Measurements from ENCODE around the gene MACROH2A2. TPM values are rescaled to one million over a fixed set of nuclear protein-coding genes. Genes with fewer than 3 reads are reported as not detected.

MACROH2A2 gene
- total RNA-seq, 1 donor from 2014 or later: 17.9 TPM

- H3K27ac ChIP-seq (replicated peaks): no peak overlapping the region
- no peak for DNase-seq
- intact Hi-C loops (cut with micrococcal nuclease): no loop called here
- H3K9me3 ChIP-seq (replicated peaks): no peaks in the 10 kb centered on the region
- peaks cover 43% of the 10 kb centered on the region for H3K36me3 ChIP-seq
- H3K4me1 ChIP-seq: peaks cover 8% of the 10 kb centered on the region
- H3K4me3 ChIP-seq: no peak overlapping the region
- no peaks in the 10 kb centered on the region for H3K27me3 ChIP-seq (ENCODE audit: low read depth)
- TF ChIP-seq, protein P1, sequence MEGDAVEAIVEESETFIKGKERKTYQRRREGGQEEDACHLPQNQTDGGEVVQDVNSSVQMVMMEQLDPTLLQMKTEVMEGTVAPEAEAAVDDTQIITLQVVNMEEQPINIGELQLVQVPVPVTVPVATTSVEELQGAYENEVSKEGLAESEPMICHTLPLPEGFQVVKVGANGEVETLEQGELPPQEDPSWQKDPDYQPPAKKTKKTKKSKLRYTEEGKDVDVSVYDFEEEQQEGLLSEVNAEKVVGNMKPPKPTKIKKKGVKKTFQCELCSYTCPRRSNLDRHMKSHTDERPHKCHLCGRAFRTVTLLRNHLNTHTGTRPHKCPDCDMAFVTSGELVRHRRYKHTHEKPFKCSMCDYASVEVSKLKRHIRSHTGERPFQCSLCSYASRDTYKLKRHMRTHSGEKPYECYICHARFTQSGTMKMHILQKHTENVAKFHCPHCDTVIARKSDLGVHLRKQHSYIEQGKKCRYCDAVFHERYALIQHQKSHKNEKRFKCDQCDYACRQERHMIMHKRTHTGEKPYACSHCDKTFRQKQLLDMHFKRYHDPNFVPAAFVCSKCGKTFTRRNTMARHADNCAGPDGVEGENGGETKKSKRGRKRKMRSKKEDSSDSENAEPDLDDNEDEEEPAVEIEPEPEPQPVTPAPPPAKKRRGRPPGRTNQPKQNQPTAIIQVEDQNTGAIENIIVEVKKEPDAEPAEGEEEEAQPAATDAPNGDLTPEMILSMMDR (IDR thresholded peaks at IDR 0.05; ENCODE audit: borderline replicate concordance): no peak
Measured at GRCh38 chr10:70123817-70124216, 71.2 kb downstream of the MACROH2A2 start.

DNA sequence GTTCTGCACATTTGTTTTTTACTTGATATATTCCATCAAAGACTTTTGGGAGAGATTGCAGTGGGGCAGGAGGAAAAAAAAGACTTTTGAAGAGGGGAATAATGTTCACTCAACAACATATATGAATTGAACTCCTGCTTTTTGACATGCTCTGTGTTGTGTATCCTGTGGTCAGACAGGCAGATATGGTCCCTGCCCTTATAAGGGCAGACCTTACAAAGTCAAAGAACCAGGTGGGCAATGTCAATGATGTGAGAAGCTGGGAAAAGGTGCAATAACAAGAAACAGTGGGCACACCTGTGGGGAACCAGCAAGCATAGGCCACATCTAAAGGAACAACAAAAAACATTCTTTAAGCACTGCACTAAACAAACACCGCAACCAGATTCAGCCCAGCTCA, 71.8 kb downstream of the MACROH2A2 start:
- Histone ChIP-seq H3K4me1 (peaks cover 7% of the 10 kb centered on the region), H3K4me3 (no peak overlapping the region), H3K27me3 (ENCODE audit: low read depth) (no peaks in the 10 kb centered on the region), H3K36me3 (peaks cover 37% of the 10 kb centered on the region), H3K27ac (replicated peaks) (no peak overlapping the region), H3K9me3 (replicated peaks) (no peaks in the 10 kb centered on the region)
- TF ChIP-seq, protein P1 (IDR thresholded peaks at IDR 0.05; ENCODE audit: borderline replicate concordance): no peak
- intact Hi-C loops (cut with micrococcal nuclease): no loop called here
- no peak for DNase-seq

- TF ChIP-seq, protein P1 (IDR thresholded peaks at IDR 0.05; ENCODE audit: borderline replicate concordance): no peak
- no peak overlapping the region for H3K4me3 ChIP-seq
- DNase-seq: no peak
- H3K36me3 ChIP-seq: peaks cover 34% of the 10 kb centered on the region
- intact Hi-C loops (cut with micrococcal nuclease): no loop called here
- H3K4me1 ChIP-seq: peaks cover 2% of the 10 kb centered on the region
- no peak overlapping the region for H3K27ac ChIP-seq (replicated peaks)
- no peaks in the 10 kb centered on the region for H3K9me3 ChIP-seq (replicated peaks)
- no peaks in the 10 kb centered on the region for H3K27me3 ChIP-seq (ENCODE audit: low read depth)
Measured at GRCh38 chr10:70124918-70125317, 72.3 kb downstream of the MACROH2A2 start.

DNA sequence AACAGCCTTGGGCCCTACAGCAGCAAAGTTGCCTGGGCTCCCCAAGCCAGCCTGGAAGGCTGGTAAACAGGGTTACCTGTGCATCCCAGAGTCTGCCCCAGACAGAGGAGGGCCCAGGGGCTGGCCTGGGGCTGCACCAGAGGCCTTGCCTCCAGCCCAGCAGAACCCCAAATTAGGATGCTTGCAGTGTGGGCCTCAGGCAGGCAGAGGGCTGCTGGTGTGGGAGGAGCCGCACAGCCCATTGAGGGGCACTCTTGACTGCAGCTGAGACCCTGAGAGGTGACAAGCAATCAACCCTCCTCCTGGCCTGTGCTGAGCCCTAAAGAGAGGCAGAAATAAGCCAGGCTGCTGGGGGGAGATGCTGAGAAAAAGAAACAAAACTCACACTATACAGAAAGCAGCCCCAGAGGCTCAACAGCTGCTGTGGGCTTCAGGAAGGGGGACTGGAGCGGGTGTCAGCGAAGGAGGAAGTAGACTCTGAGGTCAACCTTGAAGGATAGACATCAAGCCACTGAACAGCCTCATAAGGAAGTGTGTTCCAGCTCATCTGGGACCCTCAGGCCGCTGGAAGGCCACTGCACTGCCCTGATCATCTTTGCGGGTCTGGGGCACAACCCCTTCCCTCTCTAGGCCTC, 73.4 kb downstream of the MACROH2A2 start:
- peaks cover 12% of the 10 kb centered on the region for H3K4me1 ChIP-seq
- DNase-seq: no peak
- no peak overlapping the region for H3K27ac ChIP-seq (replicated peaks)
- H3K27me3 ChIP-seq (ENCODE audit: low read depth): no peaks in the 10 kb centered on the region
- H3K36me3 ChIP-seq: peaks cover 29% of the 10 kb centered on the region
- TF ChIP-seq, protein P1 (IDR thresholded peaks at IDR 0.05; ENCODE audit: borderline replicate concordance): no peak
- intact Hi-C loops (cut with micrococcal nuclease): no loop called here
- no peak overlapping the region for H3K4me3 ChIP-seq
- no peaks in the 10 kb centered on the region for H3K9me3 ChIP-seq (replicated peaks)

- DNase-seq: no peak
- intact Hi-C loops (cut with micrococcal nuclease): no loop called here
- Histone ChIP-seq H3K4me3 (no peak overlapping the region), H3K27ac (replicated peaks) (no peak overlapping the region), H3K4me1 (peaks cover 20% of the 10 kb centered on the region), H3K9me3 (replicated peaks) (no peaks in the 10 kb centered on the region), H3K27me3 (ENCODE audit: low read depth) (no peaks in the 10 kb centered on the region), H3K36me3 (peaks cover 26% of the 10 kb centered on the region)
- TF ChIP-seq, protein P1 (IDR thresholded peaks at IDR 0.05; ENCODE audit: borderline replicate concordance): no peak
Measured at GRCh38 chr10:70126700-70127395, 74.2 kb downstream of the MACROH2A2 start.

Data from left ventricle myocardium inferior (tissue), 1 donor.